ENCODE results near the gene AP2M1.

GRCh38 chr3:184172681-184173373 is 1.8 kb upstream of the AP2M1 start:
- TF ChIP-seq EZH2 (IDR thresholded peaks at IDR 0.05; ENCODE audit: borderline replicate concordance, insufficient read depth, low read length, poor library complexity, severe bottlenecking) = no peak
- no peak for TF ChIP-seq MXI1 (conservative IDR thresholded peaks at IDR 0.05; ENCODE audit: poor library complexity, severe bottlenecking)
- TF ChIP-seq, protein P1, sequence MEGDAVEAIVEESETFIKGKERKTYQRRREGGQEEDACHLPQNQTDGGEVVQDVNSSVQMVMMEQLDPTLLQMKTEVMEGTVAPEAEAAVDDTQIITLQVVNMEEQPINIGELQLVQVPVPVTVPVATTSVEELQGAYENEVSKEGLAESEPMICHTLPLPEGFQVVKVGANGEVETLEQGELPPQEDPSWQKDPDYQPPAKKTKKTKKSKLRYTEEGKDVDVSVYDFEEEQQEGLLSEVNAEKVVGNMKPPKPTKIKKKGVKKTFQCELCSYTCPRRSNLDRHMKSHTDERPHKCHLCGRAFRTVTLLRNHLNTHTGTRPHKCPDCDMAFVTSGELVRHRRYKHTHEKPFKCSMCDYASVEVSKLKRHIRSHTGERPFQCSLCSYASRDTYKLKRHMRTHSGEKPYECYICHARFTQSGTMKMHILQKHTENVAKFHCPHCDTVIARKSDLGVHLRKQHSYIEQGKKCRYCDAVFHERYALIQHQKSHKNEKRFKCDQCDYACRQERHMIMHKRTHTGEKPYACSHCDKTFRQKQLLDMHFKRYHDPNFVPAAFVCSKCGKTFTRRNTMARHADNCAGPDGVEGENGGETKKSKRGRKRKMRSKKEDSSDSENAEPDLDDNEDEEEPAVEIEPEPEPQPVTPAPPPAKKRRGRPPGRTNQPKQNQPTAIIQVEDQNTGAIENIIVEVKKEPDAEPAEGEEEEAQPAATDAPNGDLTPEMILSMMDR (IDR thresholded peaks at IDR 0.05; ENCODE audit: poor library complexity, severe bottlenecking) = no peak
- TF ChIP-seq, protein P2, sequence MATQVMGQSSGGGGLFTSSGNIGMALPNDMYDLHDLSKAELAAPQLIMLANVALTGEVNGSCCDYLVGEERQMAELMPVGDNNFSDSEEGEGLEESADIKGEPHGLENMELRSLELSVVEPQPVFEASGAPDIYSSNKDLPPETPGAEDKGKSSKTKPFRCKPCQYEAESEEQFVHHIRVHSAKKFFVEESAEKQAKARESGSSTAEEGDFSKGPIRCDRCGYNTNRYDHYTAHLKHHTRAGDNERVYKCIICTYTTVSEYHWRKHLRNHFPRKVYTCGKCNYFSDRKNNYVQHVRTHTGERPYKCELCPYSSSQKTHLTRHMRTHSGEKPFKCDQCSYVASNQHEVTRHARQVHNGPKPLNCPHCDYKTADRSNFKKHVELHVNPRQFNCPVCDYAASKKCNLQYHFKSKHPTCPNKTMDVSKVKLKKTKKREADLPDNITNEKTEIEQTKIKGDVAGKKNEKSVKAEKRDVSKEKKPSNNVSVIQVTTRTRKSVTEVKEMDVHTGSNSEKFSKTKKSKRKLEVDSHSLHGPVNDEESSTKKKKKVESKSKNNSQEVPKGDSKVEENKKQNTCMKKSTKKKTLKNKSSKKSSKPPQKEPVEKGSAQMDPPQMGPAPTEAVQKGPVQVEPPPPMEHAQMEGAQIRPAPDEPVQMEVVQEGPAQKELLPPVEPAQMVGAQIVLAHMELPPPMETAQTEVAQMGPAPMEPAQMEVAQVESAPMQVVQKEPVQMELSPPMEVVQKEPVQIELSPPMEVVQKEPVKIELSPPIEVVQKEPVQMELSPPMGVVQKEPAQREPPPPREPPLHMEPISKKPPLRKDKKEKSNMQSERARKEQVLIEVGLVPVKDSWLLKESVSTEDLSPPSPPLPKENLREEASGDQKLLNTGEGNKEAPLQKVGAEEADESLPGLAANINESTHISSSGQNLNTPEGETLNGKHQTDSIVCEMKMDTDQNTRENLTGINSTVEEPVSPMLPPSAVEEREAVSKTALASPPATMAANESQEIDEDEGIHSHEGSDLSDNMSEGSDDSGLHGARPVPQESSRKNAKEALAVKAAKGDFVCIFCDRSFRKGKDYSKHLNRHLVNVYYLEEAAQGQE (IDR thresholded peaks at IDR 0.05; ENCODE audit: borderline replicate concordance) = no peak
- no peak for TF ChIP-seq TAF1 (IDR thresholded peaks at IDR 0.05; ENCODE audit: low read depth)
- TF ChIP-seq EP300 (conservative IDR thresholded peaks at IDR 0.05; ENCODE audit: poor library complexity, severe bottlenecking) = no peak
- no peak for TF ChIP-seq POLR2AphosphoS5 (IDR thresholded peaks at IDR 0.05)
- no peak for TF ChIP-seq RAD21 (conservative IDR thresholded peaks at IDR 0.05)
- TF ChIP-seq SMC3 (conservative IDR thresholded peaks at IDR 0.05; ENCODE audit: poor library complexity) = no peak
